Nephron (organoid): ENCODE data around the gene MRPL27.
A peak's percentile ranks its signal among the peaks of the same experiment; 100 is the strongest.
"Not testable (repeated sequence)": the region's sequence is repeated elsewhere in the genome, so short reads cannot be mapped to it uniquely, and the experiment has no call there.

ENCODE experiments used
- H3K27ac Mint-ChIP-seq, 3 experiments: 2 replicates each; pipeline ENCODE4 v1.8.0; 2020; ENCODE audit warnings: mixed read lengths in 3 of 3, mild to moderate bottlenecking in 2 of 3, moderate library complexity in 1 of 3
- H3K27me3 Mint-ChIP-seq: 2 replicates; pipeline ENCODE4 v1.8.0; 2021; ENCODE audit warnings: low read depth, mild to moderate bottlenecking, moderate library complexity, mixed read lengths
- H3K36me3 Mint-ChIP-seq: 2 replicates; pipeline ENCODE4 v1.8.0; 2020; ENCODE audit warnings: low read depth, mixed read lengths
- H3K4me1 Mint-ChIP-seq: 2 replicates; pipeline ENCODE4 v1.8.0; 2020; ENCODE audit warnings: mixed read lengths
- H3K4me3 Mint-ChIP-seq, 3 experiments: 2 replicates each; pipeline ENCODE4 v1.8.0; 2020; ENCODE audit warnings: mild to moderate bottlenecking in 3 of 3, mixed read lengths in 3 of 3, moderate library complexity in 2 of 3
- H3K9me3 Mint-ChIP-seq: 2 replicates; pipeline ENCODE4 v1.8.0; 2020; ENCODE audit warnings: mixed read lengths
- TF ChIP-seq, protein P1 (sequence below), 3 experiments: fragments of 200-600 bp; sonication (generic); IDR thresholded peaks; one replicate each; pipeline ENCODE4 v1.5.0; 2021; ENCODE audit warnings: antibody characterized with exemption in 3 of 3; ENCODE audit not compliant: unreplicated experiment in 3 of 3

Gene MRPL27

GRCh38 chr17:50372758-50373556 lies at the start of gene MRPL27, which contains the start of gene EME1:
MRPL27 (minus strand) TSS chr17:50373184; CDS start chr17:50373170, 14 bp downstream.
EME1 (plus strand) TSS chr17:50373229; CDS start chr17:50375209, 1,980 bp downstream.
- H3K4me3 Mint-ChIP-seq, result peak within 1 kb of the TSS; percentile 96 to 98 (median 97)
- peaks cover 40% of the 10 kb centered on the region for H3K36me3 Mint-ChIP-seq
- H3K9me3 Mint-ChIP-seq, result no peaks in the 10 kb centered on the region
- peak within 1 kb of the TSS; percentile 92 to 98 (median 98) for H3K27ac Mint-ChIP-seq
- TF ChIP-seq, protein P1, sequence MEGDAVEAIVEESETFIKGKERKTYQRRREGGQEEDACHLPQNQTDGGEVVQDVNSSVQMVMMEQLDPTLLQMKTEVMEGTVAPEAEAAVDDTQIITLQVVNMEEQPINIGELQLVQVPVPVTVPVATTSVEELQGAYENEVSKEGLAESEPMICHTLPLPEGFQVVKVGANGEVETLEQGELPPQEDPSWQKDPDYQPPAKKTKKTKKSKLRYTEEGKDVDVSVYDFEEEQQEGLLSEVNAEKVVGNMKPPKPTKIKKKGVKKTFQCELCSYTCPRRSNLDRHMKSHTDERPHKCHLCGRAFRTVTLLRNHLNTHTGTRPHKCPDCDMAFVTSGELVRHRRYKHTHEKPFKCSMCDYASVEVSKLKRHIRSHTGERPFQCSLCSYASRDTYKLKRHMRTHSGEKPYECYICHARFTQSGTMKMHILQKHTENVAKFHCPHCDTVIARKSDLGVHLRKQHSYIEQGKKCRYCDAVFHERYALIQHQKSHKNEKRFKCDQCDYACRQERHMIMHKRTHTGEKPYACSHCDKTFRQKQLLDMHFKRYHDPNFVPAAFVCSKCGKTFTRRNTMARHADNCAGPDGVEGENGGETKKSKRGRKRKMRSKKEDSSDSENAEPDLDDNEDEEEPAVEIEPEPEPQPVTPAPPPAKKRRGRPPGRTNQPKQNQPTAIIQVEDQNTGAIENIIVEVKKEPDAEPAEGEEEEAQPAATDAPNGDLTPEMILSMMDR (IDR thresholded peaks at IDR 0.05; ENCODE audit: unreplicated experiment in 3 of 3), result no peak
- no peaks in the 10 kb centered on the region for H3K27me3 Mint-ChIP-seq
- H3K4me1 Mint-ChIP-seq, result peaks cover 21% of the 10 kb centered on the region

DNA sequence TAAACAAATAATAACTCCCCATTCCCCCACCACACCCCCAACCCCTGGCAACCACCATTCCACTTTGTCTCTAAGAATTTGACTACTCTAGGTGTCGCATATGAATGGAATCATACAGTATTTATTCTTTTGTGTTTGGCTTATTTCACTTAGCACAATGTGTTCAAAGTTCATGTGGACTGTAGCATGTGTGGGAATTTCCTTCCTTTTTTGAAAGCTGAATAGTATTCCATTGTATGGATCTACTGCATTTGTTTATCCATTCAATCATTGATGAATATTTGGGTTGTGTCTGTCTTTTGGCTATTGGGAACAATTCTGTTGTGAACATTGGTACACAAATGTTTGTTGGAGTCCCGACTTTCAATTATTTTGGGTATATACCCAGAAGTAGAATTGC lies 49.8 kb upstream of the MRPL27 start:
- H3K27me3 Mint-ChIP-seq, result no peaks in the 10 kb centered on the region
- TF ChIP-seq, protein P1 (IDR thresholded peaks at IDR 0.05; ENCODE audit: unreplicated experiment in 3 of 3), result no peak
- H3K4me3 Mint-ChIP-seq, result no peak overlapping the region
- H3K36me3 Mint-ChIP-seq, result no peaks in the 10 kb centered on the region
- H3K27ac Mint-ChIP-seq, result no peak overlapping the region
- peaks cover 39% of the 10 kb centered on the region for H3K4me1 Mint-ChIP-seq
- H3K9me3 Mint-ChIP-seq, result peaks cover 12% of the 10 kb centered on the region

- Mint-ChIP-seq H3K27ac (peak overlapping the region; percentile 49 to 80 (median 75)), H3K9me3 (peaks cover 12% of the 10 kb centered on the region), H3K27me3 (no peaks in the 10 kb centered on the region), H3K4me1 (peaks cover 26% of the 10 kb centered on the region), H3K4me3 (peak overlapping the region; percentile 12 to 60 (median 33)), H3K36me3 (no peaks in the 10 kb centered on the region)
- TF ChIP-seq, protein P1 (IDR thresholded peaks at IDR 0.05; ENCODE audit: unreplicated experiment in 3 of 3), result no peak
These were observed 48.5 kb upstream of the MRPL27 start for GRCh38 chr17:50421308-50422051.

GRCh38 chr17:50420419-50421112 lies 47.6 kb upstream of the MRPL27 start:
- Mint-ChIP-seq H3K36me3 (no peaks in the 10 kb centered on the region), H3K9me3 (peaks cover 12% of the 10 kb centered on the region), H3K27ac (peak overlapping the region in 1 of 3 experiments; percentile 27), H3K4me3 (no peak overlapping the region), H3K27me3 (peaks cover 8% of the 10 kb centered on the region), H3K4me1 (peaks cover 22% of the 10 kb centered on the region)
- TF ChIP-seq, protein P1 (IDR thresholded peaks at IDR 0.05; ENCODE audit: unreplicated experiment in 3 of 3), result no peak

DNA sequence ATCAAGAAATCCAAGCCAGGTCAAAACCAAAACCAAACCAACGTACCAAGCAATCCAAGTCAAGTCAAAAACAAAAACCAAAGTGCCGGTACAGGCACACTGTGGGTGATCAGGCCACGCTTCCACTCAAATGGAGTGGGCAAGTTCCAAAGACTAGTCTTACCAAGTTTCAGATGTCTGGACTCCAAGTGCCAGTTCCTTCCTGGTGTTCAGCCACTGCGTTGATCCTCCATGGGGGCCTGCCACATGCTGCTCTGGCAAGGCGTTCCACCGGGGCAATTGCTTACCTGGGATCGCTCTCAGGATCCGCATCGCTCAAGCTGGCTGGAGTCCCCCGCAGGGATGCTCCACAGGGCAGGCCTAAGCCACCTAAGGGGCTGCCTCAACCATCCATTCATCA lies 46.6 kb upstream of the MRPL27 start:
- H3K27me3 Mint-ChIP-seq, H3K27ac Mint-ChIP-seq, H3K4me3 Mint-ChIP-seq, H3K36me3 Mint-ChIP-seq: not testable (repeated sequence)
- Mint-ChIP-seq H3K9me3 (peaks cover 12% of the 10 kb centered on the region), H3K4me1 (peaks cover 21% of the 10 kb centered on the region)

- Mint-ChIP-seq H3K27me3 (peaks cover 19% of the 10 kb centered on the region), H3K27ac (no peak overlapping the region), H3K4me3 (no peak overlapping the region), H3K4me1 (peaks cover under 1% of the 10 kb centered on the region), H3K9me3 (peaks cover 9% of the 10 kb centered on the region), H3K36me3 (no peaks in the 10 kb centered on the region)
- TF ChIP-seq, protein P1 (IDR thresholded peaks at IDR 0.05; ENCODE audit: unreplicated experiment in 3 of 3), result no peak
These were observed 41.8 kb upstream of the MRPL27 start for GRCh38 chr17:50414808-50415207.
